ENCODE measurements around the gene ASCC1. TPM values are rescaled to one million over a fixed set of nuclear protein-coding genes. Genes with fewer than 3 reads are reported as not detected.
A peak's percentile ranks its signal among the peaks of the same experiment; 100 is the strongest.
"Not testable (repeated sequence)": the region's sequence is repeated elsewhere in the genome, so short reads cannot be mapped to it uniquely, and the experiment has no call there.

ASCC1 gene
- total RNA-seq, 2 experiments from 2014 or later: 50.9 to 52.5 TPM

DNA sequence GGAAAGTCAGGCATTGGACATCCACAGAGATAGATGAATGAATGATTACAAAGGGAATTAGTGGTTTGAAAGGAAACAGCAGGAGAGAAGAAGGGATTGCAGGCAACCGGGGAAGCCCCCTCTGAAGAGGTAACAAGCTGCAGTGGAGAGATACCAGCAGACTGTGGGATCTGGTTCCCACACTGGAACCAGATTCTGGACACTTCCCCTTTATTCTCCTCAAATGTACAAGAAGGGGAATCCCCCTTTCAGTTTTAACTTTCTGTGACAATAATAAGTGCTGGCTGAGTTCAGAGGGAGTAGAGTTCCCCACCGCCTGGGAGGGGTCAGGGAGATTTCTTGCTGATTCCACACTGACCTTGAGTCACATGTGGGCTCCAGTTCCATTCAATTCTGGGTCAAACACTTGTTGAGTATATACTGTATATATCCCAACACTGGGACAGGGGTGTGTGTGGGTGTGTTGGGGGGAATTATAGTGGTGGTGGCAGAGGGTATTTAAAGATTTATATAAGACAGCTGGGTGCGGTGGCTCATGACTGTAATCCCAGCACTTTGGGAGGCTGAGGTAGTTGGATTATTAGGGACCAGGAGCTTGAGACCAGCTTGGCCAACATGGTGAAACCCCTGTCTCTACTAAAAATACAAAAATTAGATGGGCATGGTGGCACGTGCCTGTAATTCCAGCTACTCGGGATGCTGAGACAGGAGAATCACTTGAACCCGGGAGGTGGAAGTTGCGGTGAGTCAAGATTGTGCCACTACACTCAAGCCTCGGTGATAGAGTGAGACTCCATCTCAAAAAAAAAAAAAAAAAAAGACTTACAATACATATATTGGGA is 41.2 kb upstream of the ASCC1 start:
- Mint-ChIP-seq H3K4me3 (no peak overlapping the region), H3K27me3 (no peaks in the 10 kb centered on the region), H3K27ac (peak overlapping the region; percentile 74), H3K36me3 (no peaks in the 10 kb centered on the region), H3K9me3 (no peaks in the 10 kb centered on the region), H3K4me1 (ENCODE audit: low read depth) (peaks cover 68% of the 10 kb centered on the region)
- POLR2A ChIA-PET: interaction anchor here (0.6 to 1.2 kb wide), 2 partner anchors 47 to 69 kb away, joined by 3 read pairs; no protein-coding TSS in a partner anchor
- intact Hi-C loops (cut with micrococcal nuclease): no loop called here
- CTCF ChIA-PET: interaction anchor here (0.7 to 1.7 kb wide), 4 partner anchors 17 to 208 kb away, joined by 3 to 4 read pairs (median 3); partner anchors contain the start of gene ANAPC16
- DNase-seq: peak; percentile 44

DNA sequence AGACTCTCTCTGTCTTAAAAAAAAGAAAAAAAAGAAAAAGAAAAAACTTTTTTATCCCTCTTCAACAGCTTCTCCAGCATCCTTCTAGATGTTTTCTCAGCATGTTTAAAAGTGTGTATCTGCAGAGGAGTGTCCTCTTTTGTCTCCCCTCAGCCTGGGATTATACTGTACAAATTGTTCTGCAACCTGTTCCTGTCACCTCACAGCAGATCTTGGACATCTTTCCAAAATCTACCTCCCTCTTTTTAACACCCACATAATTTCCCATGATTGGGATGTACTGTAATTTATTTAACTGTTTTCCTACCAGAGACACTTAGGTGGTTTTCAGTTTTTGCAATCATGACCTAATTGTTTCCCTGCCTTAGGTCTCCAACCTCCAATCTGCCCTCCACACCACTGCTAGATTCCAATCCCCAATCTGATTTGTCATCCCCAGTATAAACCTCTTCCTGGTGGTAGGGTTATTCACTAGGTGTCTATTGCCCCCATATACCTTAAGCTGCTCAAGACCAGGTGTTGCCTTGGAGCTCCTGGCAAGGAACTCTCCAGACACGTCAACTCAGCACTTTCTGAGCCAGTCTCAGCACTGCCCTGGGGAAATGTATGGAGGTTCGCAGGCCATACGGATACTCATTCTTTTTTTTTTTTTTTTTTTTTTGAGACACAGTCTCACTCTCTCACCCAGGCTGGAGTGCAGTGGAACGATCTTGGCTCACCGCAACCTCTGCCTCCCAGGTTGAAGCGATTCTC is 40.1 kb upstream of the ASCC1 start:
- H3K36me3 Mint-ChIP-seq: no peaks in the 10 kb centered on the region
- intact Hi-C loops (cut with micrococcal nuclease): no loop called here
- H3K4me3 Mint-ChIP-seq: no peak overlapping the region
- H3K27me3 Mint-ChIP-seq: no peaks in the 10 kb centered on the region
- peaks cover 63% of the 10 kb centered on the region for H3K4me1 Mint-ChIP-seq (ENCODE audit: low read depth)
- CTCF ChIA-PET: interaction anchor here (0.8 to 1.7 kb wide), 4 partner anchors 10 to 81 kb away, joined by 3 to 4 read pairs (median 3); partner anchors contain the start of gene ANAPC16
- peak overlapping the region; percentile 51 for H3K27ac Mint-ChIP-seq
- POLR2A ChIA-PET: interaction anchor here (1.2 to 1.6 kb wide), 2 partner anchors 17 to 48 kb away, joined by 3 to 6 read pairs; partner anchors contain the start of gene DDIT4
- H3K9me3 Mint-ChIP-seq: no peaks in the 10 kb centered on the region
- DNase-seq: no peak

- POLR2A ChIA-PET: interaction anchor here (0.6 to 1.6 kb wide), 6 partner anchors 9 to 579 kb away, joined by 3 to 6 read pairs (median 4); partner anchors contain the start of gene DDIT4
- Mint-ChIP-seq H3K27ac (peak overlapping the region; percentile 86), H3K36me3 (no peaks in the 10 kb centered on the region), H3K27me3 (no peaks in the 10 kb centered on the region), H3K4me3 (peak overlapping the region; percentile 52), H3K9me3 (no peaks in the 10 kb centered on the region), H3K4me1 (ENCODE audit: low read depth) (peaks cover 63% of the 10 kb centered on the region)
- CTCF ChIA-PET: interaction anchor here (0.7 to 1.7 kb wide), 5 partner anchors 20 to 129 kb away, joined by 3 to 4 read pairs (median 4); no protein-coding TSS in a partner anchor
- intact Hi-C loops (cut with micrococcal nuclease): no loop called here
- DNase-seq: peak; percentile 55
Measured at GRCh38 chr10:72254813-72255568, 38.9 kb upstream of the ASCC1 start.

GRCh38 chr10:72253578-72253977 is 37.5 kb upstream of the ASCC1 start:
- Mint-ChIP-seq H3K4me3 (no peak overlapping the region), H3K9me3 (no peaks in the 10 kb centered on the region), H3K27me3 (no peaks in the 10 kb centered on the region), H3K27ac (peak overlapping the region; percentile 69), H3K4me1 (ENCODE audit: low read depth) (peaks cover 58% of the 10 kb centered on the region), H3K36me3 (no peaks in the 10 kb centered on the region)
- POLR2A ChIA-PET: interaction anchor here (1.4 to 1.7 kb wide), 2 partner anchors 20 to 21 kb away, joined by 3 to 5 read pairs; partner anchors contain the start of gene DDIT4
- CTCF ChIA-PET: interaction anchor here (1.0 to 1.7 kb wide), 5 partner anchors 21 to 87 kb away, joined by 3 to 5 read pairs (median 4); no protein-coding TSS in a partner anchor
- intact Hi-C loops (cut with micrococcal nuclease): no loop called here
- no peak for DNase-seq

DNA sequence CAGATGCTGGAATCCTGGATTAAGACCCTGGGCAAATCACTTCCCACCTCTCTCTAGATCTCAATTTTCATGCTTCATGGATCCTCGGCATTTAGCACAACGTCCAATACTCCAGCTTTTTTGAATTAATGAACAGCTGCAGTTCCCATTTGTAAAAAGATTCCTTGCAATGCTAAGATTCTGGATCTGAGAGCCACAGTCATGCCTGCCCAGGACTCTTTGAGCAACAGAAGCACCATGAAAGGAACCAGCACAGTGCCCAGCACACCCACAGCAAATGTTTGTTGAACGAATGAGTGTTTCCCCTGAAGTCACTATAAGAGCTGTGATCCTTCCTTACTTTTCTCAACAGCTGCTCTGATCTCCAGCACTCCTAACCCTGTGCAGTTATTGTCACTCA is 36.9 kb upstream of the ASCC1 start:
- Mint-ChIP-seq H3K36me3 (no peaks in the 10 kb centered on the region), H3K27me3 (no peaks in the 10 kb centered on the region), H3K4me1 (ENCODE audit: low read depth) (peaks cover 61% of the 10 kb centered on the region), H3K4me3 (no peak overlapping the region), H3K27ac (peak overlapping the region; percentile 69), H3K9me3 (no peaks in the 10 kb centered on the region)
- ChIA-PET CTCF (interaction anchor here (1.0 to 1.7 kb wide), 4 partner anchors 31 to 87 kb away, joined by 3 to 5 read pairs (median 4); no protein-coding TSS in a partner anchor), POLR2A (interaction anchor here (0.9 to 1.7 kb wide), 3 partner anchors 8 to 22 kb away, joined by 3 to 5 read pairs (median 3); partner anchors contain the start of gene DDIT4)
- intact Hi-C loops (cut with micrococcal nuclease): no loop called here
- DNase-seq: no peak

GRCh38 chr10:72251635-72252034 is 35.6 kb upstream of the ASCC1 start:
- intact Hi-C loops (cut with micrococcal nuclease): no loop called here
- CTCF ChIA-PET: interaction anchor here (1.7 kb wide), 1 partner anchor 23 kb away, joined by 4 read pairs; no protein-coding TSS in a partner anchor
- Mint-ChIP-seq H3K36me3 (no peaks in the 10 kb centered on the region), H3K4me1 (ENCODE audit: low read depth) (peaks cover 64% of the 10 kb centered on the region), H3K27me3 (no peaks in the 10 kb centered on the region), H3K9me3 (no peaks in the 10 kb centered on the region), H3K4me3 (no peak overlapping the region), H3K27ac (peak overlapping the region; percentile 56)
- POLR2A ChIA-PET: interaction anchor here (0.6 kb wide), 1 partner anchor 38 kb away, joined by 3 read pairs; no protein-coding TSS in a partner anchor
- DNase-seq: no peak

- DNase-seq: no peak
- Mint-ChIP-seq H3K9me3 (no peaks in the 10 kb centered on the region), H3K27me3 (no peaks in the 10 kb centered on the region), H3K4me1 (ENCODE audit: low read depth) (peaks cover 67% of the 10 kb centered on the region), H3K27ac (peak overlapping the region; percentile 65), H3K4me3 (no peak overlapping the region), H3K36me3 (no peaks in the 10 kb centered on the region)
- intact Hi-C loops (cut with micrococcal nuclease): no loop called here
- ChIA-PET CTCF (interaction anchor here (1.1 to 1.7 kb wide), 2 partner anchors 24 to 86 kb away, joined by 3 to 4 read pairs; no protein-coding TSS in a partner anchor), POLR2A (no interaction called here)
Measured at GRCh38 chr10:72250666-72251065, 34.6 kb upstream of the ASCC1 start.

- not testable (repeated sequence) for DNase-seq, H3K36me3 Mint-ChIP-seq, H3K27me3 Mint-ChIP-seq, H3K9me3 Mint-ChIP-seq
- Mint-ChIP-seq H3K4me3 (peak overlapping the region; percentile 83), H3K4me1 (ENCODE audit: low read depth) (peaks cover 69% of the 10 kb centered on the region), H3K27ac (peak overlapping the region; percentile 98)
- intact Hi-C loops (cut with micrococcal nuclease): loop anchor here (2.0 kb wide), 2 partner anchors 31 to 83 kb away; no protein-coding TSS in a partner anchor
- POLR2A ChIA-PET: interaction anchor here (0.6 to 4.3 kb wide), 5 partner anchors 11 to 48 kb away, joined by 3 to 37 read pairs (median 11); no protein-coding TSS in a partner anchor
- CTCF ChIA-PET: interaction anchor here (1.1 to 2.4 kb wide), 2 partner anchors 25 to 88 kb away, joined by 3 to 9 read pairs; partner anchors contain the start of gene DDIT4
Measured at GRCh38 chr10:72249176-72249862, 33.2 kb upstream of the ASCC1 start.

DNA sequence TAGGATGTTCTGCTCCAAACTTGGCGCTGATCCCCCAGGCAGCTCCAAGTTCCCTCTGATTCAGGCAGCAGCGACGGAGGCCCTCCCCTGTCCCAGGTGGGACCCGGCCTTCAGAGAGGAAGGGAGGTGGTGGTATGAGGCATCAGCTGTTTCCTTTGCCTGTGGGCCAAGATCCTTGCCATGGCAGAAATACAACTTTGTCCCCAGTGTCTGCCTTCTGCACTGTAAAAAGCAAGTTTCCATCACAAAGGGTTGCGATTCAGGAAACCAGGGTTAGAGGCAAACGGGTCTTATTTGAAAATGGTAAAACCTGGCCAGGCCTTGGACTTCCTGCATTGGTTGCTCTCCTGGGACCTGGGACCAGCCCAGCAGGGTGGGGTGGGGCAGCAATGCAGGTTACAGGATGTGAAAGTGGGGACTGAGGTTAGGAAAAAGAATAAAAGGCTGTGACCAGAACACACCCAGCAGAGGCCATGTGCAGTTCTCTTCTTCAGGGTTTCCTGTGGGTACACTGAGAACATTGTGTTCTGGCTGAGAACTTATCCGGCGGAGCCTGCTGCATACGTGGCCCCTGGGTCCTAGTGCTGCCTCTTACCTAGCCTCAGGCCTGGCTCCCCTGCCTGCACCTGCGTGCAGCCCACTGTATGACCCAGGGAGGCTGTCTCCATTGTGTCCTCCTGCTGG is 32.5 kb upstream of the ASCC1 start:
- peak overlapping the region; percentile 83 for H3K4me3 Mint-ChIP-seq
- H3K36me3 Mint-ChIP-seq: no peaks in the 10 kb centered on the region
- H3K27ac Mint-ChIP-seq: peak overlapping the region; percentile 98
- H3K9me3 Mint-ChIP-seq: no peaks in the 10 kb centered on the region
- no peaks in the 10 kb centered on the region for H3K27me3 Mint-ChIP-seq
- H3K4me1 Mint-ChIP-seq (ENCODE audit: low read depth): peaks cover 74% of the 10 kb centered on the region
- DNase-seq: peak; percentile 84
- ChIA-PET CTCF (interaction anchor here (0.7 to 3.3 kb wide), 4 partner anchors 13 to 89 kb away, joined by 3 to 21 read pairs (median 13); partner anchors contain the start of gene DDIT4), POLR2A (interaction anchor here (0.6 to 4.3 kb wide), 15 partner anchors 12 to 1005 kb away, joined by 3 to 37 read pairs (median 4); partner anchors contain the start of gene DDIT4)
- intact Hi-C loops (cut with micrococcal nuclease): loop anchor here (1.0 to 2.0 kb wide), 5 partner anchors 13 to 84 kb away; partner anchors contain the start of gene DDIT4
